ENCODE results near the gene HNRNPLL. TPM values are rescaled to one million over a fixed set of nuclear protein-coding genes. Genes with fewer than 3 reads are reported as not detected.
A peak's percentile ranks its signal among the peaks of the same experiment; 100 is the strongest.

HNRNPLL gene
- total RNA-seq (10 to 100 TPM; 44.9 to 46.5 TPM), total RNA-seq (27.9 to 157 (median 86.9) reads per million in 172 experiments)
- polyA plus RNA-seq (2013, experiment 1 of 2), result 44.1 TPM
- 84.0 TPM for polyA plus RNA-seq (2013, experiment 2 of 2)

DNA sequence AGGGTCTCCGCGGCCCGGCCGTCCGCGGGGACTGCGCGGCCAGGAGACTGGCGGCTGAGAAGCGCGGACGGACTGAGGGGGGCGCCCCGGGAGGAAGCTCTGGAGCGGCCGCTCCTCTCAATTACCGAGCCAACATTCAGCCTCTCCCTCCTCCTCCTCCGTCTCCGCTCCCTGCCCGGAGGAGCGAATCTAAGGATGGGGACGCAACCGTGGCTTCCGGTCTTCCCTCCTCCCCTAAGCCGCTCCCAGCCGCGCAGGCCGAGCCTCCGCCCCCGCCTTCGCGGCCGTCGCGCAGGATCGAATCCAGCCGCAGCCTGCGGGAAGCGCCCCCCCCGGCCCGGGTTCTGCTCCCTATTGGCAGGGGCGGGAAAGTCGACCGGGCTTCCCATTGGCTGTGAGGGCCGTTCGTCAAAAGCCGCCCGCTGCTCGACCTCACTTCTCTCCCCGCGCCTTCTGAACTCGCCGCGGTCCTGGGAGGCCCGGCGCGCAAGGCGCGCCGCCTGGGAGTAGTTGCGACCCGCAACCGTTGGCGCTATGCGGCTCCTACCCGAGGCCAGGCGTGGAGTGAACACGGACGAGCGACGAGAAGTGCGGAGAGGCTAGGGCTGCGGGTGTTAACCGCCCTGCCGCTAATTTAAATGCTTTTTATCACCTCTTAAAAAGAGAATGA is at the start of gene HNRNPLL:
Gene HNRNPLL (minus strand): TSS at position 197 of the 670 bp plus-strand sequence. CDS start 302 bp downstream, outside the sequence.
- H3K27ac ChIP-seq (ENCODE audit: low read depth in 1 of 2, low read length in 2 of 2), result peak within 1 kb of the TSS; percentile 58 to 66
- intact Hi-C loops (cut with DNase I, micrococcal nuclease), result loop anchor here (1.0 to 5.0 kb wide), 7 partner anchors 22 to 139 kb away; partner anchors contain the start of gene GALM (in 2 of the 2)
- peaks cover 9% of the 10 kb centered on the region for H3K36me3 Mint-ChIP-seq (ENCODE audit: low read depth)
- H3K36me3 ChIP-seq (ENCODE audit: insufficient read depth, low read length), result no peaks in the 10 kb centered on the region
- peaks cover 56% of the 10 kb centered on the region for H3K4me1 Mint-ChIP-seq (ENCODE audit: low read depth)
- peak; percentile 87 to 96 (median 94) for DNase-seq
- H3K4me1 ChIP-seq (ENCODE audit: insufficient read depth, low read length), result peaks cover 28% of the 10 kb centered on the region
- peak within 1 kb of the TSS; percentile 99 for H3K4me3 Mint-ChIP-seq
- ChIA-PET CTCF (interaction anchor here (0.8 to 6.2 kb wide), 30 partner anchors 8 to 149 kb away, joined by 3 to 48 read pairs (median 6); partner anchors contain the start of genes GALM and SRSF7), POLR2A (interaction anchor here (0.6 to 9.9 kb wide), 24 partner anchors 8 to 273 kb away, joined by 3 to 136 read pairs (median 5); partner anchors contain the start of genes DHX57, GALM, MORN2 and SRSF7)
- TF ChIP-seq, protein P1, sequence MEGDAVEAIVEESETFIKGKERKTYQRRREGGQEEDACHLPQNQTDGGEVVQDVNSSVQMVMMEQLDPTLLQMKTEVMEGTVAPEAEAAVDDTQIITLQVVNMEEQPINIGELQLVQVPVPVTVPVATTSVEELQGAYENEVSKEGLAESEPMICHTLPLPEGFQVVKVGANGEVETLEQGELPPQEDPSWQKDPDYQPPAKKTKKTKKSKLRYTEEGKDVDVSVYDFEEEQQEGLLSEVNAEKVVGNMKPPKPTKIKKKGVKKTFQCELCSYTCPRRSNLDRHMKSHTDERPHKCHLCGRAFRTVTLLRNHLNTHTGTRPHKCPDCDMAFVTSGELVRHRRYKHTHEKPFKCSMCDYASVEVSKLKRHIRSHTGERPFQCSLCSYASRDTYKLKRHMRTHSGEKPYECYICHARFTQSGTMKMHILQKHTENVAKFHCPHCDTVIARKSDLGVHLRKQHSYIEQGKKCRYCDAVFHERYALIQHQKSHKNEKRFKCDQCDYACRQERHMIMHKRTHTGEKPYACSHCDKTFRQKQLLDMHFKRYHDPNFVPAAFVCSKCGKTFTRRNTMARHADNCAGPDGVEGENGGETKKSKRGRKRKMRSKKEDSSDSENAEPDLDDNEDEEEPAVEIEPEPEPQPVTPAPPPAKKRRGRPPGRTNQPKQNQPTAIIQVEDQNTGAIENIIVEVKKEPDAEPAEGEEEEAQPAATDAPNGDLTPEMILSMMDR (IDR thresholded peaks at IDR 0.05), result no peak
- H3K4me3 ChIP-seq (ENCODE audit: low read length), result peak within 1 kb of the TSS; percentile 62
- peak within 1 kb of the TSS; percentile 97 for H3K27ac Mint-ChIP-seq
- no peaks in the 10 kb centered on the region for H3K27me3 ChIP-seq (ENCODE audit: control insufficient read depth in 1 of 2, insufficient read depth in 2 of 2, low read length in 2 of 2)
- H3K9me3 Mint-ChIP-seq, result no peaks in the 10 kb centered on the region
- peak; percentile 80 for ATAC-seq (ENCODE audit: poor library complexity)
- no peaks in the 10 kb centered on the region for H3K9me3 ChIP-seq (ENCODE audit: control insufficient read depth in 1 of 2, insufficient read depth in 1 of 2, low read length in 2 of 2)
- no peaks in the 10 kb centered on the region for H3K27me3 Mint-ChIP-seq

DNA sequence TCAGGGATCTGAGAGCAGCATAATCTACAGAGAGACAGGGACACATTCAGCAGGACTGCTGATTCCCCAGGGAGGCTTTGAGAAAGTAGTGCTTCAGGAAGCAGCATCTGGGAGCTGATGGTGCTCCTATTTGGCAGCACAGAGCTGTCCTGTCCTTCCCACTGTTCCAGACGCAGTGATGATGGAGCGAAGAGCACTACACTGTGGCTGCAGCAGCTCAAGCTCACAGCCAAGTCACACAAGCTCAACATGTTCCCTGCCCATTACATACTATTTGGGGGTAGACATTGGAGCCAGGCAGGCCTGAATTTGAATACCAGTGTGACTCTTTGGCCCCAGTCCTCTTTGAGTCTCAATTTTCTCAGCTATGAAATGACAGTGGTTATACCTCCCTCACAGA is 48.0 kb upstream of the HNRNPLL start:
- DNase-seq (no peak), ATAC-seq (ENCODE audit: poor library complexity) (no peak)
- no peak overlapping the region for H3K27ac Mint-ChIP-seq
- H3K9me3 Mint-ChIP-seq, result no peaks in the 10 kb centered on the region
- no peaks in the 10 kb centered on the region for H3K36me3 Mint-ChIP-seq (ENCODE audit: low read depth)
- CTCF ChIA-PET, result no interaction called here
- H3K4me3 Mint-ChIP-seq, result no peak overlapping the region
- Histone ChIP-seq H3K27ac (ENCODE audit: low read depth in 1 of 2, low read length in 2 of 2) (no peak overlapping the region), H3K36me3 (ENCODE audit: insufficient read depth, low read length) (no peaks in the 10 kb centered on the region), H3K4me1 (ENCODE audit: insufficient read depth, low read length) (peaks cover 57% of the 10 kb centered on the region), H3K9me3 (ENCODE audit: control insufficient read depth in 1 of 2, insufficient read depth in 1 of 2, low read length in 2 of 2) (peaks cover 0 to 5% of the 10 kb centered on the region in 2 experiments), H3K27me3 (ENCODE audit: control insufficient read depth in 1 of 2, insufficient read depth in 2 of 2, low read length in 2 of 2) (no peaks in the 10 kb centered on the region), H3K4me3 (ENCODE audit: low read length) (no peak overlapping the region)
- POLR2A ChIA-PET, result interaction anchor here (1.6 kb wide), 1 partner anchor 10 kb away, joined by 3 read pairs; no protein-coding TSS in a partner anchor
- H3K27me3 Mint-ChIP-seq, result no peaks in the 10 kb centered on the region
- peaks cover 47% of the 10 kb centered on the region for H3K4me1 Mint-ChIP-seq (ENCODE audit: low read depth)
- TF ChIP-seq, protein P1 (IDR thresholded peaks at IDR 0.05), result no peak
- intact Hi-C loops (cut with DNase I, micrococcal nuclease), result loop anchor here in 1 of 2 experiments (1.0 kb wide), 1 partner anchor 23 kb away; no protein-coding TSS in a partner anchor

DNA sequence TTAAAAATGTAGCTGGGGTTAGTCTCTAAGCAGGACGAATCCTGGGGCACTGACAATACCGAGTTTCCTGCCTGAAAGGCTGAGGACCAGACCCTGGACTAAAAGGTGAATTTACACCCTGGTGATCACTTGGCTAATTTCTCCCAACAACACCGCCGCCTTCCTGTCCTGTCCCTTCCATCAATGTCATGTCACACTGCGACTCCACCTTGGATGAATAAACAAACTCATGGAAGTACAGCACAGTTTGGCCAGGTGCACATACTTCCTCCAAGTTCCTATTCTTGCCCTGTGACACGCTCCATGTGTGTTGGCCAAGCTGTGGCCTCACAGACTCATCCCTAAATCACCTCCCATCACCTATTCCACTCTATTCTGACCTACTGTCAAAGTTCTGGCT is 47.3 kb upstream of the HNRNPLL start:
- POLR2A ChIA-PET, result interaction anchor here (1.6 kb wide), 1 partner anchor 9 kb away, joined by 3 read pairs; no protein-coding TSS in a partner anchor
- H3K27me3 Mint-ChIP-seq, result no peaks in the 10 kb centered on the region
- Histone ChIP-seq H3K4me3 (ENCODE audit: low read length) (no peak overlapping the region), H3K27me3 (ENCODE audit: control insufficient read depth in 1 of 2, insufficient read depth in 2 of 2, low read length in 2 of 2) (no peaks in the 10 kb centered on the region), H3K27ac (ENCODE audit: low read depth in 1 of 2, low read length in 2 of 2) (no peak overlapping the region), H3K4me1 (ENCODE audit: insufficient read depth, low read length) (peaks cover 51% of the 10 kb centered on the region), H3K36me3 (ENCODE audit: insufficient read depth, low read length) (no peaks in the 10 kb centered on the region), H3K9me3 (ENCODE audit: control insufficient read depth in 1 of 2, insufficient read depth in 1 of 2, low read length in 2 of 2) (peaks cover 0 to 5% of the 10 kb centered on the region in 2 experiments)
- no peak overlapping the region for H3K27ac Mint-ChIP-seq
- intact Hi-C loops (cut with DNase I, micrococcal nuclease), result loop anchor here in 1 of 2 experiments (1.0 kb wide), 1 partner anchor 23 kb away; no protein-coding TSS in a partner anchor
- CTCF ChIA-PET, result no interaction called here
- no peak overlapping the region for H3K4me3 Mint-ChIP-seq
- H3K36me3 Mint-ChIP-seq (ENCODE audit: low read depth), result no peaks in the 10 kb centered on the region
- peaks cover 42% of the 10 kb centered on the region for H3K4me1 Mint-ChIP-seq (ENCODE audit: low read depth)
- no peaks in the 10 kb centered on the region for H3K9me3 Mint-ChIP-seq
- DNase-seq (no peak), ATAC-seq (ENCODE audit: poor library complexity) (no peak)
- TF ChIP-seq, protein P1 (IDR thresholded peaks at IDR 0.05), result no peak
